Loucy (cell line): ENCODE measurements around the gene DDX10.

ENCODE experiments used
- CTCF ChIP-seq: fragments of 200-600 bp; sonication (generic); conservative IDR thresholded peaks from 2 replicates; pipeline ENCODE4 v1.5.1; 2014; ENCODE audit warnings: mild to moderate bottlenecking, antibody characterized with exemption, low read length
- EZH2phosphoT487 ChIP-seq: fragments of 200-600 bp; IDR thresholded peaks from 2 replicates; pipeline ENCODE4 v1.6.1; 2018; ENCODE audit warnings: antibody characterized with exemption, mild to moderate bottlenecking, moderate library complexity, borderline replicate concordance

- TF ChIP-seq CTCF (no peak), EZH2phosphoT487 (no peak)
Observed at GRCh38 chr11:108618529-108618928, 46.3 kb upstream of the DDX10 start.
